OCI-LY7 (cell line): ENCODE measurements around the gene LRRC10.

ENCODE experiments used
- EZH2phosphoT487 ChIP-seq: fragments of 200-600 bp; sonication (generic); IDR thresholded peaks from 2 replicates; pipeline ENCODE4 v1.6.1; 2018; ENCODE audit warnings: low read depth, borderline replicate concordance, mild to moderate bottlenecking, mixed run types, antibody characterized with exemption, low read length, moderate library complexity, mixed read lengths
- TF ChIP-seq, protein P1 (sequence below): fragments of 200-600 bp; sonication (generic); conservative IDR thresholded peaks from 2 replicates; pipeline ENCODE4 v1.5.1; 2014; ENCODE audit warnings: mild to moderate bottlenecking, antibody characterized with exemption, low read length, moderate library complexity, mixed read lengths

DNA sequence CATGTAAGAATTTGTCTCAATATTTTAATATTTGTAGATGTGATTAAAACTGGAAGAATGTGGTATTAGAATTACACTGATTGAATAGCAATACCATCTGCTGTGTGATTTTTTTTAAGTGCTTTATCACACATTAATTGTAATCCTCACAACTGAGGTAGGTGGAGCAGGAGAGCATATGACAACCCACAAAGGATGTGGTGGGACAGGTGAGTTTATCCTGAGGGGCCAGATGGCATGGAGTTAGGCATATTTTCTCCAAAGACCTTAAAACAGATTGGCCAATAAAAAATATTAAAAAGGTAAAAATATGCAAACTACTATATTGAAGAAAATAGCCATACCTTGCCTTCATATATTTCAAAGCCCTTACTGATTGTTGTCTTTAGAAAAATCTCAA lies 7.8 kb downstream of the LRRC10 start:
- TF ChIP-seq, protein P1, sequence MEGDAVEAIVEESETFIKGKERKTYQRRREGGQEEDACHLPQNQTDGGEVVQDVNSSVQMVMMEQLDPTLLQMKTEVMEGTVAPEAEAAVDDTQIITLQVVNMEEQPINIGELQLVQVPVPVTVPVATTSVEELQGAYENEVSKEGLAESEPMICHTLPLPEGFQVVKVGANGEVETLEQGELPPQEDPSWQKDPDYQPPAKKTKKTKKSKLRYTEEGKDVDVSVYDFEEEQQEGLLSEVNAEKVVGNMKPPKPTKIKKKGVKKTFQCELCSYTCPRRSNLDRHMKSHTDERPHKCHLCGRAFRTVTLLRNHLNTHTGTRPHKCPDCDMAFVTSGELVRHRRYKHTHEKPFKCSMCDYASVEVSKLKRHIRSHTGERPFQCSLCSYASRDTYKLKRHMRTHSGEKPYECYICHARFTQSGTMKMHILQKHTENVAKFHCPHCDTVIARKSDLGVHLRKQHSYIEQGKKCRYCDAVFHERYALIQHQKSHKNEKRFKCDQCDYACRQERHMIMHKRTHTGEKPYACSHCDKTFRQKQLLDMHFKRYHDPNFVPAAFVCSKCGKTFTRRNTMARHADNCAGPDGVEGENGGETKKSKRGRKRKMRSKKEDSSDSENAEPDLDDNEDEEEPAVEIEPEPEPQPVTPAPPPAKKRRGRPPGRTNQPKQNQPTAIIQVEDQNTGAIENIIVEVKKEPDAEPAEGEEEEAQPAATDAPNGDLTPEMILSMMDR, result peak; percentile 47
- TF ChIP-seq EZH2phosphoT487, result no peak
